NCI-H1694 treated with DMSO at 0.1 percent for 48 hours (cell line): ENCODE results near the gene CCDC170.
"Not testable (repeated sequence)": the region's sequence is repeated elsewhere in the genome, so short reads cannot be mapped to it uniquely, and the experiment has no call there.

Experiments
- DNase-seq: peaks from one replicate; lab custom pipeline; 2025; lab: John Stamatoyannopoulos, UW

The CCDC170 gene

GRCh38 chr6:151494235-151494935 is 568 bp downstream of the CCDC170 start:
- DNase-seq, result no peak

- no peak for DNase-seq
Measured at GRCh38 chr6:151494936-151495320, 1.1 kb downstream of the CCDC170 start.

- DNase-seq, result no peak
Measured at GRCh38 chr6:151495380-151495779, 1.6 kb downstream of the CCDC170 start.

GRCh38 chr6:151497905-151498304 is 4.1 kb downstream of the CCDC170 start:
- no peak for DNase-seq

GRCh38 chr6:151498327-151498726 is 4.5 kb downstream of the CCDC170 start:
- no peak for DNase-seq

GRCh38 chr6:151499551-151499950 is 5.7 kb downstream of the CCDC170 start:
- no peak for DNase-seq

GRCh38 chr6:151501511-151502136 is 7.8 kb downstream of the CCDC170 start:
- no peak for DNase-seq

- DNase-seq, result no peak
Measured at GRCh38 chr6:151502499-151502898, 8.7 kb downstream of the CCDC170 start.

- no peak for DNase-seq
Measured at GRCh38 chr6:151506761-151507160, 12.9 kb downstream of the CCDC170 start.

- no peak for DNase-seq
Measured at GRCh38 chr6:151509048-151509447, 15.2 kb downstream of the CCDC170 start.

- DNase-seq, result no peak
Measured at GRCh38 chr6:151512481-151512880, 18.7 kb downstream of the CCDC170 start.

- no peak for DNase-seq
Measured at GRCh38 chr6:151514000-151514730, 20.3 kb downstream of the CCDC170 start.

- DNase-seq, result not testable (repeated sequence)
Measured at GRCh38 chr6:151518992-151519391, 25.2 kb downstream of the CCDC170 start.

- no peak for DNase-seq
Measured at GRCh38 chr6:151523034-151523433, 29.2 kb downstream of the CCDC170 start.

- no peak for DNase-seq
Measured at GRCh38 chr6:151524059-151524458, 30.2 kb downstream of the CCDC170 start.

GRCh38 chr6:151534576-151534975 is 40.8 kb downstream of the CCDC170 start:
- no peak for DNase-seq

GRCh38 chr6:151535476-151536187 is 41.8 kb downstream of the CCDC170 start:
- DNase-seq, result no peak

- no peak for DNase-seq
Measured at GRCh38 chr6:151536188-151536479, 42.3 kb downstream of the CCDC170 start.

GRCh38 chr6:151537556-151537955 is 43.7 kb downstream of the CCDC170 start:
- no peak for DNase-seq

- no peak for DNase-seq
Measured at GRCh38 chr6:151539506-151540268, 45.9 kb downstream of the CCDC170 start.

GRCh38 chr6:151544453-151544852 is 50.6 kb downstream of the CCDC170 start:
- no peak for DNase-seq

- not testable (repeated sequence) for DNase-seq
Measured at GRCh38 chr6:151544884-151545283, 51.1 kb downstream of the CCDC170 start.
